Activated naive CD4-positive, alpha-beta T cell treated with anti-CD3 and anti-CD28 coated beads for 36 hours (primary cell): ENCODE measurements around the gene SCAMP1. TPM values are rescaled to one million over a fixed set of nuclear protein-coding genes. Genes with fewer than 3 reads are reported as not detected.

Experiments
- CTCF ChIA-PET: fragments of 350-600 bp; sonication (Branson Sonifier 250); formaldehyde crosslinking; loops from one replicate; lab custom pipeline; 2021; ENCODE audit warnings: antibody characterized with exemption; lab: Charles Lee
- DNase-seq: peaks from one replicate; pipeline ENCODE4 v3.0.0-alpha.2; 2020
- H3K27ac Mint-ChIP-seq: one replicate; pipeline ENCODE4 v1.8.0; 2021; ENCODE audit warnings: mild to moderate bottlenecking, mixed read lengths
- H3K27me3 Mint-ChIP-seq: one replicate; pipeline ENCODE4 v1.8.0; 2021; ENCODE audit warnings: low read depth, mixed read lengths
- H3K36me3 Mint-ChIP-seq: one replicate; pipeline ENCODE4 v1.8.0; 2021; ENCODE audit warnings: low read depth, mixed read lengths
- H3K4me1 Mint-ChIP-seq: one replicate; pipeline ENCODE4 v1.8.0; 2021; ENCODE audit warnings: low read depth, mixed read lengths
- H3K4me3 Mint-ChIP-seq: one replicate; pipeline ENCODE4 v1.8.0; 2021; ENCODE audit warnings: mild to moderate bottlenecking, moderate library complexity, mixed read lengths
- H3K9me3 Mint-ChIP-seq: one replicate; pipeline ENCODE4 v1.8.0; 2021; ENCODE audit warnings: mixed read lengths
- intact Hi-C: fragments of 100-400 bp; cut with micrococcal nuclease; formaldehyde crosslinking; loops from one replicate; pipeline ENCODE4 v1.15.1; 2023
- total RNA-seq, 2 experiments: library from RNA; stranded (reverse); gene quantifications; one replicate each; pipeline ENCODE4 v1.2.3, GENCODE V29; 2021

Gene SCAMP1
- total RNA-seq, 2 experiments from 2014 or later, result 9.7 to 10.3 TPM

GRCh38 chr5:78503958-78504653, 143.7 kb downstream of the SCAMP1 start:
- Mint-ChIP-seq H3K27me3 (peaks cover 71% of the 10 kb centered on the region), H3K27ac (no peak overlapping the region), H3K36me3 (no peaks in the 10 kb centered on the region), H3K4me3 (no peak overlapping the region), H3K9me3 (no peaks in the 10 kb centered on the region), H3K4me1 (no peaks in the 10 kb centered on the region)
- CTCF ChIA-PET, result no interaction called here
- intact Hi-C loops, result no loop called here
- no peak for DNase-seq

GRCh38 chr5:78504704-78505677, 144.6 kb downstream of the SCAMP1 start:
- Mint-ChIP-seq H3K9me3 (no peaks in the 10 kb centered on the region), H3K27ac (no peak overlapping the region), H3K36me3 (no peaks in the 10 kb centered on the region), H3K4me3 (no peak overlapping the region), H3K4me1 (peaks cover 5% of the 10 kb centered on the region), H3K27me3 (peaks cover 69% of the 10 kb centered on the region)
- intact Hi-C loops, result no loop called here
- CTCF ChIA-PET, result no interaction called here
- DNase-seq, result no peak

GRCh38 chr5:78505860-78506259, 145.4 kb downstream of the SCAMP1 start:
- H3K9me3 Mint-ChIP-seq, result no peaks in the 10 kb centered on the region
- H3K27ac Mint-ChIP-seq, result no peak overlapping the region
- peaks cover 5% of the 10 kb centered on the region for H3K4me1 Mint-ChIP-seq
- DNase-seq, result no peak
- CTCF ChIA-PET, result no interaction called here
- no peak overlapping the region for H3K4me3 Mint-ChIP-seq
- peaks cover 70% of the 10 kb centered on the region for H3K27me3 Mint-ChIP-seq
- no peaks in the 10 kb centered on the region for H3K36me3 Mint-ChIP-seq
- intact Hi-C loops, result no loop called here

- Mint-ChIP-seq H3K27ac (no peak overlapping the region), H3K27me3 (peaks cover 72% of the 10 kb centered on the region), H3K4me1 (peaks cover 5% of the 10 kb centered on the region), H3K9me3 (no peaks in the 10 kb centered on the region), H3K4me3 (no peak overlapping the region), H3K36me3 (no peaks in the 10 kb centered on the region)
- no peak for DNase-seq
- CTCF ChIA-PET, result interaction anchor here (0.6 kb wide), 1 partner anchor 141 kb away, joined by 3 read pairs; no protein-coding TSS in a partner anchor
- intact Hi-C loops, result no loop called here
Measured at GRCh38 chr5:78506261-78507024, 146.0 kb downstream of the SCAMP1 start.

GRCh38 chr5:78507531-78507930, 147.1 kb downstream of the SCAMP1 start:
- Mint-ChIP-seq H3K27ac (no peak overlapping the region), H3K9me3 (no peaks in the 10 kb centered on the region), H3K4me1 (peaks cover 5% of the 10 kb centered on the region), H3K27me3 (peaks cover 71% of the 10 kb centered on the region), H3K36me3 (no peaks in the 10 kb centered on the region), H3K4me3 (no peak overlapping the region)
- no peak for DNase-seq
- intact Hi-C loops, result no loop called here
- CTCF ChIA-PET, result no interaction called here

- CTCF ChIA-PET, result no interaction called here
- intact Hi-C loops, result no loop called here
- peaks cover 65% of the 10 kb centered on the region for H3K27me3 Mint-ChIP-seq
Measured at GRCh38 chr5:78508186-78508765, 147.9 kb downstream of the SCAMP1 start.

GRCh38 chr5:78509145-78509865, 148.9 kb downstream of the SCAMP1 start:
- DNase-seq, result no peak
- CTCF ChIA-PET, result no interaction called here
- H3K4me3 Mint-ChIP-seq, result peak overlapping the region; percentile 71
- H3K4me1 Mint-ChIP-seq, result peaks cover 5% of the 10 kb centered on the region
- intact Hi-C loops, result no loop called here
- no peaks in the 10 kb centered on the region for H3K36me3 Mint-ChIP-seq
- peaks cover 63% of the 10 kb centered on the region for H3K27me3 Mint-ChIP-seq
- no peak overlapping the region for H3K27ac Mint-ChIP-seq
- H3K9me3 Mint-ChIP-seq, result no peaks in the 10 kb centered on the region

More at GRCh38 chr5:78508186-78508765, 147.9 kb downstream of the SCAMP1 start:
- no peak overlapping the region for H3K4me3 Mint-ChIP-seq
- no peaks in the 10 kb centered on the region for H3K36me3 Mint-ChIP-seq
- H3K27ac Mint-ChIP-seq, result no peak overlapping the region
- no peak for DNase-seq
- peaks cover 5% of the 10 kb centered on the region for H3K4me1 Mint-ChIP-seq
- no peaks in the 10 kb centered on the region for H3K9me3 Mint-ChIP-seq

- intact Hi-C loops, result no loop called here
- H3K4me1 Mint-ChIP-seq, result peaks cover 5% of the 10 kb centered on the region
- peak; percentile 50 for DNase-seq
- H3K27ac Mint-ChIP-seq, result no peak overlapping the region
- peak overlapping the region; percentile 71 for H3K4me3 Mint-ChIP-seq
- H3K27me3 Mint-ChIP-seq, result peaks cover 62% of the 10 kb centered on the region
- no peaks in the 10 kb centered on the region for H3K9me3 Mint-ChIP-seq
- H3K36me3 Mint-ChIP-seq, result no peaks in the 10 kb centered on the region
- CTCF ChIA-PET, result no interaction called here
Measured at GRCh38 chr5:78509884-78510769, 149.7 kb downstream of the SCAMP1 start.

- Mint-ChIP-seq H3K27ac (no peak overlapping the region), H3K9me3 (no peaks in the 10 kb centered on the region), H3K4me1 (peaks cover 5% of the 10 kb centered on the region), H3K4me3 (no peak overlapping the region), H3K27me3 (peaks cover 62% of the 10 kb centered on the region), H3K36me3 (no peaks in the 10 kb centered on the region)
- no peak for DNase-seq
- intact Hi-C loops, result no loop called here
- CTCF ChIA-PET, result no interaction called here
Measured at GRCh38 chr5:78511121-78511906, 150.9 kb downstream of the SCAMP1 start.

GRCh38 chr5:78512435-78512834, 152.0 kb downstream of the SCAMP1 start:
- Mint-ChIP-seq H3K9me3 (no peaks in the 10 kb centered on the region), H3K36me3 (no peaks in the 10 kb centered on the region), H3K27ac (no peak overlapping the region), H3K4me1 (peaks cover 5% of the 10 kb centered on the region), H3K27me3 (peaks cover 60% of the 10 kb centered on the region), H3K4me3 (no peak overlapping the region)
- intact Hi-C loops, result no loop called here
- no peak for DNase-seq
- CTCF ChIA-PET, result no interaction called here
